B cell (primary cell): ENCODE data around the gene TMEM185B. TPM values are rescaled to one million over a fixed set of nuclear protein-coding genes. Genes with fewer than 3 reads are reported as not detected.

Experiments
- ATAC-seq: fragments of 200-7000 bp; cut with Tn5 transposase; one replicate; pipeline ENCODE4 v1.10.0; 2021; ENCODE audit warnings: low read depth, mild to moderate bottlenecking, moderate number of reproducible peaks, moderate library complexity
- CTCF ChIA-PET: fragments of 350-600 bp; sonication (Branson Sonifier 250); formaldehyde crosslinking; loops from one replicate; lab custom pipeline; 2021; ENCODE audit warnings: antibody characterized with exemption, inconsistent platforms; lab: Charles Lee
- POLR2A ChIA-PET: fragments of 350-600 bp; sonication (Branson Sonifier 250); formaldehyde crosslinking; loops from one replicate; lab custom pipeline; 2021; ENCODE audit warnings: antibody characterized with exemption; lab: Charles Lee
- DNase-seq: peaks from one replicate; pipeline ENCODE4 v3.0.0; 2013
- H2AFZ ChIP-seq: 2 replicates; pipeline ENCODE4 v1.6.1; 2012; ENCODE audit warnings: mild to moderate bottlenecking, low read depth, low read length; ENCODE audit not compliant: insufficient read depth, poor library complexity, severe bottlenecking
- H3K27ac ChIP-seq, 2 donors: 1 replicate in 1 of 2; 2 replicates in 1 of 2; pipeline ENCODE4 v1.5.1; 2012 to 2013; ENCODE audit warnings: low read length in 2 of 2, mild to moderate bottlenecking in 2 of 2, moderate library complexity in 1 of 2
- H3K27me3 ChIP-seq, 4 experiments: fragments of 200-600 bp in 1 of 4; sonication (generic) in 1 of 4; replicated peaks in 1 of 4; 1 replicate in 2 of 4; 2 replicates in 2 of 4; pipeline versions ENCODE4 v1.6.1 to v1.7.0; 2013 to 2016; ENCODE audit warnings: low read length in 3 of 4, mild to moderate bottlenecking in 2 of 4, mixed read lengths in 1 of 4, moderate library complexity in 1 of 4; ENCODE audit not compliant: insufficient read depth in 4 of 4, control insufficient read depth in 3 of 4; ENCODE audit errors: control extremely low read depth in 1 of 4
- H3K36me3 ChIP-seq, 2 experiments: replicated peaks in 1 of 2; 1 replicate in 1 of 2; 2 replicates in 1 of 2; pipeline versions ENCODE4 v1.6.1 to v1.7.1; 2013; ENCODE audit warnings: low read length in 1 of 2; ENCODE audit not compliant: insufficient read depth in 2 of 2, control insufficient read depth in 1 of 2; ENCODE audit errors: control extremely low read depth in 1 of 2, extremely low read depth in 1 of 2
- H3K4me1 ChIP-seq, 2 donors: fragments of 200-600 bp in 1 of 2; sonication (generic) in 1 of 2; 1 replicate in 1 of 2; 2 replicates in 1 of 2; pipeline versions ENCODE4 v1.5.1 to v1.6.1; 2013 to 2017; ENCODE audit warnings: low read length in 2 of 2; ENCODE audit not compliant: control insufficient read depth in 2 of 2, insufficient read depth in 2 of 2
- H3K4me2 ChIP-seq: replicated peaks from 2 replicates; pipeline ENCODE3; 2012; ENCODE audit warnings: mild to moderate bottlenecking, low read depth, low read length; ENCODE audit not compliant: poor library complexity, severe bottlenecking
- H3K4me3 ChIP-seq, 5 experiments: fragments of 200-600 bp in 1 of 5; sonication (generic) in 1 of 5; 1 replicate in 3 of 5; 2 replicates in 2 of 5; pipeline versions ENCODE4 v1.5.1 to v1.7.0; 2011 to 2016; ENCODE audit warnings: low read length in 4 of 5, mild to moderate bottlenecking in 4 of 5, low read depth in 2 of 5, control low read depth in 1 of 5, moderate library complexity in 1 of 5; ENCODE audit not compliant: insufficient read depth in 1 of 5; ENCODE audit errors: control extremely low read depth in 1 of 5, extremely low read depth in 1 of 5
- H3K79me2 ChIP-seq: fragments of 200-600 bp; sonication (generic); one replicate; pipeline ENCODE4 v1.6.0; 2016; ENCODE audit warnings: low read length; ENCODE audit not compliant: control insufficient read depth, insufficient read depth
- H3K9ac ChIP-seq: fragments of 200-600 bp; sonication (generic); 2 replicates; pipeline ENCODE4 v1.6.1; 2017; ENCODE audit warnings: mild to moderate bottlenecking, low read length, moderate library complexity
- H3K9me3 ChIP-seq, 3 donors: one replicate each; pipeline versions ENCODE4 v1.6.1 to v1.7.1; 2013; ENCODE audit warnings: low read length in 2 of 3; ENCODE audit not compliant: control insufficient read depth in 2 of 3, insufficient read depth in 1 of 3; ENCODE audit errors: control extremely low read depth in 1 of 3
- H4K20me1 ChIP-seq: 2 replicates; pipeline ENCODE4 v1.6.0; 2012; ENCODE audit warnings: mild to moderate bottlenecking, low read length; ENCODE audit not compliant: insufficient read depth, control insufficient read depth, poor library complexity, severe bottlenecking
- H3K27ac Mint-ChIP-seq: one replicate; pipeline ENCODE4 v1.8.0; 2021; ENCODE audit warnings: mixed read lengths
- H3K27me3 Mint-ChIP-seq: one replicate; pipeline ENCODE4 v1.8.0; 2021; ENCODE audit warnings: mixed read lengths
- H3K4me1 Mint-ChIP-seq: one replicate; pipeline ENCODE4 v1.8.0; 2021; ENCODE audit warnings: mixed read lengths
- H3K4me3 Mint-ChIP-seq: one replicate; pipeline ENCODE4 v1.8.0; 2021; ENCODE audit warnings: mixed read lengths
- H3K9me3 Mint-ChIP-seq: one replicate; pipeline ENCODE4 v1.8.0; 2022; ENCODE audit warnings: mixed read lengths; ENCODE audit not compliant: insufficient read depth
- CTCF ChIP-seq: fragments of 200-600 bp; IDR thresholded peaks from one replicate; pipeline ENCODE4 v1.8.0; 2022; ENCODE audit warnings: antibody characterized with exemption, mild to moderate bottlenecking
- EZH2 ChIP-seq: IDR thresholded peaks from 2 replicates; pipeline ENCODE4 v1.6.1; 2012; ENCODE audit warnings: borderline replicate concordance, low read depth, mild to moderate bottlenecking, moderate library complexity, low read length; ENCODE audit not compliant: insufficient read depth, poor library complexity, severe bottlenecking
- WGBS: methylation state at CpG from one replicate; pipeline ENCODE4 v1.1.5; 2013; ENCODE audit warnings: missing lambda C conversion rate; ENCODE audit not compliant: insufficient coverage; 5-methylcytosine and 5-hydroxymethylcytosine counted together
- intact Hi-C: fragments of 100-400 bp; cut with micrococcal nuclease; formaldehyde crosslinking; loops from one replicate; pipeline ENCODE4 v1.10.0; 2022
- polyA plus RNA-seq: library from polyadenylated mRNA; depleted of rRNA; stranded (reverse); fragments of >200 nt; gene quantifications from 2 replicates; pipeline ENCODE4 v1.2.3, GENCODE V29; 2012
- total RNA-seq, 2 donors: library from RNA; stranded (reverse); fragments of 120-200 nt in 1 of 2; gene quantifications; 1 replicate in 1 of 2; 2 replicates in 1 of 2; pipeline versions ENCODE4 v1.2.3 to v1.2.4, GENCODE V29; 2013 to 2022

TMEM185B gene
- total and polyA plus RNA-seq, 2 donors (not counting 1 experiment from before 2014, with no cell fraction given) = 29.6 to 36.4 TPM

- no peak overlapping the region for H2AFZ ChIP-seq
- POLR2A ChIA-PET = no interaction called here
These were observed 21.7 kb upstream of the TMEM185B start for GRCh38 chr2:120244656-120245519.

More at GRCh38 chr2:120244656-120245519, 21.7 kb upstream of the TMEM185B start:
- Mint-ChIP-seq H3K27ac (no peak overlapping the region), H3K9me3 (peaks cover 3% of the 10 kb centered on the region), H3K27me3 (peaks cover 9% of the 10 kb centered on the region), H3K4me3 (no peak overlapping the region), H3K4me1 (peaks cover 9% of the 10 kb centered on the region)
- WGBS = 89% methylated on average over 12 of the region's 12 CpGs
- no peak for DNase-seq
- CTCF ChIA-PET = no interaction called here
- H3K9me3 ChIP-seq = peaks cover 0 to 12% (median 0%) of the 10 kb centered on the region in 3 donors
- TF ChIP-seq EZH2 (no peak), CTCF (no peak)
- no peaks in the 10 kb centered on the region for H4K20me1 ChIP-seq
- H3K4me2 ChIP-seq = no peak overlapping the region
- H3K27ac ChIP-seq = no peak overlapping the region
- ATAC-seq = no peak
- no peak overlapping the region for H3K9ac ChIP-seq
- peaks cover 11 to 12% of the 10 kb centered on the region in 2 donors for H3K4me1 ChIP-seq
- peaks cover 0 to 9% (median 0%) of the 10 kb centered on the region in 4 experiments for H3K27me3 ChIP-seq
- no peaks in the 10 kb centered on the region for H3K79me2 ChIP-seq
- no peaks in the 10 kb centered on the region for H3K36me3 ChIP-seq
- no peak overlapping the region for H3K4me3 ChIP-seq
- intact Hi-C loops = no loop called here
